Kidney (tissue), 14 donors: Measurements from ENCODE around the gene XRRA1. TPM values are rescaled to one million over a fixed set of nuclear protein-coding genes. Genes with fewer than 3 reads are reported as not detected.

Experiments used
- DNase-seq, 5 donors: peaks; one replicate each; pipeline ENCODE4 v3.0.0-alpha.2; 2013 to 2020
- FAIRE-seq: peaks from 2 replicates; lab custom pipeline; 2012; peaks lifted over from hg19 to GRCh38; lab: Jason Lieb, UNC
- H3K27ac ChIP-seq, 2 donors: one replicate each; pipeline ENCODE4 v1.7.0; 2013; ENCODE audit warnings: low read depth in 2 of 2, low read length in 2 of 2, inconsistent platforms in 1 of 2
- H3K27me3 ChIP-seq: one replicate; pipeline ENCODE4 v1.7.1; 2013; ENCODE audit warnings: low read length, inconsistent platforms; ENCODE audit not compliant: control insufficient read depth, insufficient read depth
- H3K36me3 ChIP-seq, 3 donors: one replicate each; pipeline versions ENCODE4 v1.7.0 to v1.7.1; 2013; ENCODE audit warnings: low read length in 3 of 3, control low read depth in 1 of 3, inconsistent platforms in 1 of 3; ENCODE audit not compliant: insufficient read depth in 3 of 3, control insufficient read depth in 2 of 3
- H3K4me1 ChIP-seq, 3 donors: one replicate each; pipeline versions ENCODE4 v1.7.0 to v1.7.1; 2013; ENCODE audit warnings: low read length in 3 of 3, inconsistent platforms in 1 of 3, low read depth in 1 of 3; ENCODE audit not compliant: control insufficient read depth in 2 of 3, insufficient read depth in 2 of 3
- H3K4me3 ChIP-seq, 3 donors: one replicate each; pipeline versions ENCODE4 v1.7.0 to v1.8.1; 2013; ENCODE audit warnings: low read length in 3 of 3, control low read depth in 1 of 3, inconsistent platforms in 1 of 3
- H3K9ac ChIP-seq, 3 donors: one replicate each; pipeline versions ENCODE4 v1.7.0 to v1.7.1; 2013; ENCODE audit warnings: low read length in 3 of 3, control low read depth in 1 of 3, inconsistent platforms in 1 of 3
- H3K9me3 ChIP-seq, 3 donors: one replicate each; pipeline versions ENCODE4 v1.7.0 to v1.7.1; 2013; ENCODE audit warnings: low read length in 3 of 3, control low read depth in 1 of 3, inconsistent platforms in 1 of 3; ENCODE audit not compliant: control insufficient read depth in 2 of 3, insufficient read depth in 1 of 3
- CTCF ChIP-seq: IDR thresholded peaks from 3 replicates; pipeline ENCODE4 v1.5.1; 2012; ENCODE audit warnings: mild to moderate bottlenecking, moderate library complexity, borderline replicate concordance; ENCODE audit not compliant: insufficient read depth; ENCODE audit errors: extremely low read depth
- intact Hi-C: fragments of 100-400 bp; cut with DNase I; formaldehyde crosslinking; loops from one replicate; pipeline ENCODE4 v1.11.1; 2022
- polyA plus RNA-seq: library from polyadenylated mRNA; stranded (reverse); fragments of 350-450 nt; fragmentation: Illumina TruSeq; extraction: RNeasy Lipid Tissue Mini Kit (QIAGEN cat#74804); gene quantifications from one replicate; pipeline ENCODE4 v1.2.3, GENCODE V29; 2014; ENCODE audit warnings: low read depth, low replicate concordance; ENCODE audit not compliant: insufficient read depth
- total RNA-seq: library from RNA; stranded (reverse); fragmentation: NEBNext Ultra II Directional; extraction: Animal tissue kit (Norgen Biotek cat#: 25700); gene quantifications from one replicate; pipeline ENCODE4 v1.2.1, GENCODE V29; 2021
- donor health status: control.
- donor health status: control.
- donor health status: control.
- donor health status: control.
- donor health status: control.
- donor health status: DM: yes; HTN: yes; CAD: no.
- donor health status: Normal renal cell carcinoma (clear cell type).

Gene XRRA1
- total and polyA plus RNA-seq, 2 donors from 2014 or later: 2.6 to 14.6 TPM

- Histone ChIP-seq H3K4me1 (no peaks in the 10 kb centered on the region), H3K9me3 (no peaks in the 10 kb centered on the region), H3K4me3 (no peak overlapping the region), H3K36me3 (peaks cover 2 to 17% (median 13%) of the 10 kb centered on the region in 3 donors), H3K27ac (no peak overlapping the region), H3K9ac (no peak overlapping the region), H3K27me3 (no peaks in the 10 kb centered on the region)
- intact Hi-C loops: no loop called here
- FAIRE-seq (no peak), DNase-seq (no peak)
- no peak for TF ChIP-seq CTCF
These were observed 21.4 kb downstream of the XRRA1 start for GRCh38 chr11:74927496-74927895.

DNA sequence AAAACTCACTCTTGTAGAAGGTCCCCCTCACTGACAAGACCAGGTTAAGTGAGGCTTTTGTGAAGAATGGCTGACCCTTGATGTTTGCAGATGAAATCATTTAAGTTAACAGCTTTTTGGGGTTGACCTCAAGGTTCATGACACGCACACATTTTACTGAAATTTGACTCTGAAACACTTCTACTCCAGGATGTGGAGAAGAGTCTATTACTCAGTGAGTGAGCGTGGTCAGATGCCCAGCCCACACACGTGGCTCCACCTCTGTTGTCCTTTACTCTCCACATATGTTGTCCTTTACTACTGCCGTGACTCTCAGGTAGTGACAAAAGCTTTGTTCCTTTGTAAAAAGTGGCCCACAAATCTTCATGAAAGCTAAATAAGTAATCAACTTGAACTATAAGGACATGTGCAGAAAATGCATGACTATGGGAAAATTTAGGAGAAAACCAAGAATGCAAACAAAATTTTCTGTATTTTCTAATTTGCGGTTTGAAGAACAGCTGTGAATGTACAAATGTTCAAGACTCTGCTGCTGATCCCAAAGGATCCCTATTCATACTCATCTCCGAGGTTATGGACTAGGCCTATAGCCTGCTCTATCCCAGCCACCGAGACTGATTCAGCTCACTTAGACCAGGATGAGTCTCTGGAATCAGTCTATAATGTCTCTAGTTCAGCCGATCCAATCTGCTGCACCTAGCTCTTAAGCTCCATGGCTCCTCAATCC, 22.4 kb downstream of the XRRA1 start:
- peaks cover 2 to 15% (median 10%) of the 10 kb centered on the region in 3 donors for H3K36me3 ChIP-seq
- H3K9me3 ChIP-seq: no peaks in the 10 kb centered on the region
- H3K27me3 ChIP-seq: no peaks in the 10 kb centered on the region
- no peak overlapping the region for H3K4me3 ChIP-seq
- intact Hi-C loops: no loop called here
- no peak overlapping the region for H3K27ac ChIP-seq
- DNase-seq (no peak), FAIRE-seq (no peak)
- TF ChIP-seq CTCF: no peak
- no peak overlapping the region for H3K9ac ChIP-seq
- no peaks in the 10 kb centered on the region for H3K4me1 ChIP-seq

- no peak for FAIRE-seq
- H3K9ac ChIP-seq: no peak overlapping the region
- DNase-seq: no peak
- H3K36me3 ChIP-seq: peaks cover 2 to 20% (median 9%) of the 10 kb centered on the region in 3 donors
- intact Hi-C loops: no loop called here
- H3K4me3 ChIP-seq: no peak overlapping the region
- H3K4me1 ChIP-seq: no peaks in the 10 kb centered on the region
- no peaks in the 10 kb centered on the region for H3K9me3 ChIP-seq
- TF ChIP-seq CTCF: no peak
- H3K27me3 ChIP-seq: no peaks in the 10 kb centered on the region
- H3K27ac ChIP-seq: no peak overlapping the region
These were observed 23.6 kb downstream of the XRRA1 start for GRCh38 chr11:74925281-74925680.
